Measurements from ENCODE around the gene DOHH. TPM values are rescaled to one million over a fixed set of nuclear protein-coding genes. Genes with fewer than 3 reads are reported as not detected.

DOHH gene
- total RNA-seq, 1 experiment from 2014 or later: 24.9 TPM

GRCh38 chr19:3477951-3478350 lies 22.5 kb downstream of the DOHH start:
- no peak overlapping the region for H3K27ac ChIP-seq (ENCODE audit: low read length)
- no peak overlapping the region for H3K4me3 ChIP-seq (ENCODE audit: low read depth in 2 of 2, low read length in 2 of 2)
- ChIA-PET POLR2A (no interaction called here), CTCF (no interaction called here)
- in situ Hi-C loops (cut with HindIII; ENCODE audit: low pct_unique_long_range_greater_than_20kb, low sequenced_read_pairs) (no loop called here), intact Hi-C loops (cut with micrococcal nuclease; ENCODE audit: unreplicated experiment) (no loop called here)
- no peaks in the 10 kb centered on the region for H3K36me3 ChIP-seq (ENCODE audit: control insufficient read depth, insufficient read depth, low read length)
- no peaks in the 10 kb centered on the region for H3K27me3 ChIP-seq (ENCODE audit: control insufficient read depth, insufficient read depth, low read length)
- ATAC-seq (no peak), DNase-seq (ENCODE audit: low read depth, low spot score) (no peak)
- no peaks in the 10 kb centered on the region for H3K4me1 ChIP-seq (ENCODE audit: control insufficient read depth, insufficient read depth, low read length)
- TF ChIP-seq POLR2AphosphoS5 (IDR thresholded peaks at IDR 0.05; ENCODE audit: low read depth, low read length) (no peak), CTCF (IDR thresholded peaks at IDR 0.05) (no peak), REST (IDR thresholded peaks at IDR 0.05; ENCODE audit: insufficient read depth in 1 of 2, low read depth in 2 of 2, low read length in 1 of 2) (no peak), TCF7L2 (IDR thresholded peaks at IDR 0.05; ENCODE audit: low read depth, low read length) (no peak), SIN3A (IDR thresholded peaks at IDR 0.05; ENCODE audit: borderline replicate concordance, insufficient read depth, low read depth, low read length) (no peak)
- no peaks in the 10 kb centered on the region for H3K9me3 ChIP-seq (ENCODE audit: control insufficient read depth, insufficient read depth, low read depth, low read length)
- no TSS peak for BruUV-seq (replicated peaks)

- no TSS peak for BruUV-seq (replicated peaks)
- ATAC-seq (no peak), DNase-seq (ENCODE audit: low read depth, low spot score) (no peak)
- Histone ChIP-seq H3K4me1 (ENCODE audit: control insufficient read depth, insufficient read depth, low read length) (no peaks in the 10 kb centered on the region), H3K27me3 (ENCODE audit: control insufficient read depth, insufficient read depth, low read length) (no peaks in the 10 kb centered on the region), H3K4me3 (ENCODE audit: low read depth in 2 of 2, low read length in 2 of 2) (no peak overlapping the region), H3K9me3 (ENCODE audit: control insufficient read depth, insufficient read depth, low read depth, low read length) (no peaks in the 10 kb centered on the region), H3K36me3 (ENCODE audit: control insufficient read depth, insufficient read depth, low read length) (no peaks in the 10 kb centered on the region), H3K27ac (ENCODE audit: low read length) (no peak overlapping the region)
- in situ Hi-C loops (cut with HindIII; ENCODE audit: low pct_unique_long_range_greater_than_20kb, low sequenced_read_pairs): no loop called here
- POLR2A ChIA-PET: no interaction called here
- TF ChIP-seq TCF7L2 (IDR thresholded peaks at IDR 0.05; ENCODE audit: low read depth, low read length): no peak
- TF ChIP-seq SIN3A (IDR thresholded peaks at IDR 0.05; ENCODE audit: borderline replicate concordance, insufficient read depth, low read depth, low read length): no peak
- CTCF ChIA-PET: no interaction called here
- intact Hi-C loops (cut with micrococcal nuclease; ENCODE audit: unreplicated experiment): no loop called here
Observed at GRCh38 chr19:3477506-3477905, 23.0 kb downstream of the DOHH start.

- Histone ChIP-seq H3K9me3 (ENCODE audit: control insufficient read depth, insufficient read depth, low read depth, low read length) (no peaks in the 10 kb centered on the region), H3K4me3 (ENCODE audit: low read depth in 2 of 2, low read length in 2 of 2) (no peak overlapping the region), H3K27me3 (ENCODE audit: control insufficient read depth, insufficient read depth, low read length) (no peaks in the 10 kb centered on the region), H3K36me3 (ENCODE audit: control insufficient read depth, insufficient read depth, low read length) (no peaks in the 10 kb centered on the region), H3K27ac (ENCODE audit: low read length) (no peak overlapping the region), H3K4me1 (ENCODE audit: control insufficient read depth, insufficient read depth, low read length) (no peaks in the 10 kb centered on the region)
- ATAC-seq (no peak), DNase-seq (ENCODE audit: low read depth, low spot score) (no peak)
- CTCF ChIA-PET: no interaction called here
- POLR2A ChIA-PET: no interaction called here
- intact Hi-C loops (cut with micrococcal nuclease; ENCODE audit: unreplicated experiment): no loop called here
- no peak for TF ChIP-seq REST (IDR thresholded peaks at IDR 0.05; ENCODE audit: insufficient read depth in 1 of 2, low read depth in 2 of 2, low read length in 1 of 2)
- no peak for TF ChIP-seq TCF7L2 (IDR thresholded peaks at IDR 0.05; ENCODE audit: low read depth, low read length)
- in situ Hi-C loops (cut with HindIII; ENCODE audit: low pct_unique_long_range_greater_than_20kb, low sequenced_read_pairs): no loop called here
- no TSS peak for BruUV-seq (replicated peaks)
Observed at GRCh38 chr19:3476830-3477229, 23.6 kb downstream of the DOHH start.

Measured in Panc1 (cell line).